Fibroblast of mammary gland (primary cell): ENCODE results near the gene LOX.

Experiments
- DNase-seq: peaks from one replicate; pipeline ENCODE4 v3.0.0-alpha.2; 2010; ENCODE audit warnings: low read depth
- H3K4me3 ChIP-seq: 2 replicates; pipeline ENCODE4 v1.5.1; 2011; ENCODE audit warnings: low read depth, mild to moderate bottlenecking, low read length, moderate library complexity; ENCODE audit not compliant: control insufficient read depth
- CTCF ChIP-seq: conservative IDR thresholded peaks from 2 replicates; pipeline ENCODE4 v1.5.1; 2011; ENCODE audit warnings: low read depth, low read length, inconsistent platforms; ENCODE audit not compliant: control insufficient read depth, insufficient read depth

Gene LOX

GRCh38 chr5:122031836-122032235, 46.2 kb downstream of the LOX start:
- H3K4me3 ChIP-seq = no peak overlapping the region
- no peak for TF ChIP-seq CTCF
- DNase-seq = no peak

DNA sequence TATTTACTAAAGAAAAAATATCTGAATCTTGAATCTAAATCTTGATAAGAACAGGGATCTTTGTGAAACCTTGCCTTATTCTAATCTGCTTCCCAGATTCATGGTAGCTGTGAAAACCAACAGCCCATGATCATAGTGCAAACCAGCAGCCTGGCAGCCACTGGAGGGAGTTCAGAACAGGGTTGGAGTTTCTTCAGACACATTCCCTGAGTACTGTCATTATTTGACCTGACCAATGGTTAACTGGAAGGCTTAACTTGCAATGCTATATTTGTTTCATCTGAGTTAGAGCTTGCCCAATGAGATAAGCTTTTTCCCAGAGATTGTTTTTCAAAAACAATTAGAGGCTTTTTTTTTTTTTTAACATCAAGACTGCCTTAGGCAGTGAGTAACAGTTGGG, 47.8 kb downstream of the LOX start:
- no peak overlapping the region for H3K4me3 ChIP-seq
- no peak for DNase-seq
- peak; percentile 1 for TF ChIP-seq CTCF

DNA sequence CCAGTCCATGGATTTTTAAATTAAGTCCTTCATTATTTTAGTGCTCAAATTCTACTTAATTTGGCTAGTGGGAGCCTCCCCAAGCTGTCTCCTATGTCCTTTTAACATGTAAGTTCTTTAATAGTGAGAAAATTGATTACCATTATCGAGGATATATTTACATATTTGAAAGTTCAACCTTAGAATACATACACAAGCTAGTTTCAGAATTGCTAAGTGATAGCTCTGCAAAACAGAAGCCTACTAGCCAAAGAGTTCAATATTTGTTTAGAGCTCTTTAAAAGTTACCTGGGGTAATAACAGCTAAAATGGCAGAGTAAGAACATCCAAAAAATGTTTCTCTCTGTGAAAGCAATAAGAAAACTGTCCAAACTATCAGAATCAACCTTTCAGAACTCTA, 48.2 kb downstream of the LOX start:
- no peak overlapping the region for H3K4me3 ChIP-seq
- TF ChIP-seq CTCF = no peak
- DNase-seq = no peak

DNA sequence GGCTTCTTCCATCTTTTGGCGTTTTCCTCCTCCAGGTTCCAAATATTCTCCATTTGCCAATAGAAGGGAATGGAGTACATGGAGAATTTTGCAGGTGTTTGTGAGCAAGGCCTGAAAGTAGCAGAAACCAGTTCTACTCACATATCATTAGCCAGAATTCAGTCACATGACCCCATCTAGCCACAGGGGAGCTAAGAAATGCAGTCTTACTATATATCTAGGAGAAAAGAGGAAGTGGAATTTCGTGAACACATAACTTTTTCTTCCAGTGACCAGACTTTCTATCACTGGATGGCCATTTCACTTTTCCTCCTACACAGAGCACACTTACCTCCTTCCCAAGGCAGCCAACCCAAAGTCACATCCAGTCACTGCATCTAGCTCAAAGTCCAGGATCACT, 55.1 kb downstream of the LOX start:
- H3K4me3 ChIP-seq = no peak overlapping the region
- DNase-seq = no peak
- TF ChIP-seq CTCF = no peak

DNA sequence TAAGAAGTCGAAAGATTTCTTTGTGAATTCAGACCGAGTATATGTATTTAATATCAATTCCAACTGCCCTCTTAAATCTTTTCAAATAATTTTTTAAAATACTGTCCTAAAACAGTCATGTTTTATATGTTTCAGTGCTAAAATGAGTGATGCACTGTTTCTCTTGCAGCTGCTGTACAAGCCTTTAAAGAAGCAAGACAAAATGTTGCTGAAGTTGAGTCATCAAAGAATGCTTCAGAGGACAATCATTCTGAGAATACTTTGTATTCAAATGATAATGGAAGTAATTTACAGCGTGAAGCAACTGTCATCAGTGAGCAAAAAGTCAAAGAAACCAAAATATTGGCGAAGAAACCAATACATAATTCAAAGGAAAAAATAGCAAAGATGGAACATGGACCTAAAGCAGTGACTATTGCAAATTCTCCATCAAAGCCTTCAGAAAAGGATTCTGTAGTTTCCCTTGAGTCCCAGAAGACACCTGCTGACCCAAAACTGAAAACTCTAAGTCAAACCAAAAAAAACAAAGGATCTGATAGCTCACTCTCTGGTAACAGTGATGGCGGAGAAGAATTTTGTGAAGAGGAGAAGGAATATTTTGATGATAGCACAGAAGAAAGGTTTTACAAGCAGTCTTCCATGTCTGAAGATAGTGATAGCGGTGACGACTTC, 58.0 kb downstream of the LOX start:
- DNase-seq = peak; percentile 14
- no peak for TF ChIP-seq CTCF
- no peak overlapping the region for H3K4me3 ChIP-seq

- TF ChIP-seq CTCF = no peak
- no peak for DNase-seq
- no peak overlapping the region for H3K4me3 ChIP-seq
Observed at GRCh38 chr5:122015471-122015870, 62.6 kb downstream of the LOX start.
